Keratinocyte (primary cell): ENCODE measurements around the gene RNASE7. TPM values are rescaled to one million over a fixed set of nuclear protein-coding genes. Genes with fewer than 3 reads are reported as not detected.

Experiments
- DNase-seq: peaks from one replicate; pipeline ENCODE4 v3.0.0-alpha.2; 2011; ENCODE audit warnings: low read depth, missing footprints, low spot score
- FAIRE-seq: peaks from 2 replicates; lab custom pipeline; 2011; peaks lifted over from hg19 to GRCh38; lab: Jason Lieb, UNC
- H2AFZ ChIP-seq: 2 replicates; pipeline ENCODE4 v1.6.0; 2012; ENCODE audit warnings: low read length, control low read depth, inconsistent platforms; ENCODE audit not compliant: control insufficient read depth
- H3K27ac ChIP-seq: 2 replicates; pipeline ENCODE4 v1.5.1; 2011; ENCODE audit warnings: low read length; ENCODE audit not compliant: control insufficient read depth, insufficient read depth
- H3K27me3 ChIP-seq: 3 replicates; pipeline ENCODE4 v1.6.0; 2011; ENCODE audit warnings: low read length; ENCODE audit not compliant: control insufficient read depth, insufficient read depth; ENCODE audit errors: extremely low read depth
- H3K36me3 ChIP-seq, 2 experiments: 2 replicates in 1 of 2; 3 replicates in 1 of 2; pipeline ENCODE4 v1.5.1; 2011; ENCODE audit warnings: low read length in 2 of 2, mild to moderate bottlenecking in 1 of 2; ENCODE audit not compliant: control insufficient read depth in 2 of 2, insufficient read depth in 2 of 2; ENCODE audit errors: extremely low read depth in 1 of 2
- H3K4me1 ChIP-seq: 3 replicates; pipeline ENCODE4 v1.5.1; 2011; ENCODE audit warnings: low read length; ENCODE audit not compliant: control insufficient read depth, insufficient read depth; ENCODE audit errors: extremely low read depth
- H3K4me2 ChIP-seq: 3 replicates; pipeline ENCODE4 v1.6.0; 2011; ENCODE audit warnings: low read depth, low read length; ENCODE audit not compliant: control insufficient read depth, insufficient read depth; ENCODE audit errors: extremely low read depth
- H3K4me3 ChIP-seq, 3 experiments: fragments of 200-600 bp in 1 of 3; sonication (generic) in 1 of 3; 2 replicates in 2 of 3; 3 replicates in 1 of 3; pipeline ENCODE4 v1.5.1; 2011 to 2016; ENCODE audit warnings: low read length in 3 of 3, mild to moderate bottlenecking in 3 of 3, control low read depth in 2 of 3, inconsistent platforms in 1 of 3, low read depth in 1 of 3, mixed read lengths in 1 of 3, mixed run types in 1 of 3, moderate library complexity in 1 of 3; ENCODE audit not compliant: control insufficient read depth in 2 of 3, insufficient read depth in 2 of 3; ENCODE audit errors: extremely low read depth in 1 of 3
- H3K79me2 ChIP-seq: 2 replicates; pipeline ENCODE4 v1.6.0; 2012; ENCODE audit warnings: low read length; ENCODE audit not compliant: control insufficient read depth, insufficient read depth
- H3K9ac ChIP-seq: 3 replicates; pipeline ENCODE4 v1.6.0; 2011; ENCODE audit warnings: low read length; ENCODE audit not compliant: control insufficient read depth, insufficient read depth; ENCODE audit errors: extremely low read depth
- H3K9me1 ChIP-seq: 3 replicates; pipeline ENCODE4 v1.6.0; 2011; ENCODE audit warnings: low read length; ENCODE audit not compliant: control insufficient read depth, insufficient read depth; ENCODE audit errors: extremely low read depth
- H3K9me3 ChIP-seq: 2 replicates; pipeline ENCODE4 v1.5.1; 2012; ENCODE audit warnings: low read depth, low read length; ENCODE audit not compliant: control insufficient read depth
- H4K20me1 ChIP-seq: 3 replicates; pipeline ENCODE4 v1.6.0; 2011; ENCODE audit warnings: low read length; ENCODE audit not compliant: control insufficient read depth, insufficient read depth; ENCODE audit errors: extremely low read depth
- CTCF ChIP-seq, 3 experiments: IDR thresholded peaks in 1 of 3; conservative IDR thresholded peaks in 1 of 3; optimal IDR thresholded peaks in 1 of 3; 2 replicates in 2 of 3; 3 replicates in 1 of 3; pipeline versions ENCODE3 to v1.5.1; 2011; ENCODE audit warnings: low read length in 3 of 3, mild to moderate bottlenecking in 3 of 3, moderate library complexity in 2 of 3, control low read depth in 1 of 3, inconsistent platforms in 1 of 3; ENCODE audit not compliant: insufficient read depth in 2 of 3; ENCODE audit errors: extremely low read depth in 1 of 3
- EZH2 ChIP-seq: IDR thresholded peaks from one replicate; pipeline ENCODE4 v1.6.1; 2012; ENCODE audit warnings: inconsistent platforms, mild to moderate bottlenecking, low read length, moderate library complexity
- dilution Hi-C: fragments of 300-500 bp; cut with MboI; formaldehyde crosslinking; loops from one replicate; pipeline ENCODE4 v1.7.0; 2020; ENCODE audit warnings: low sequenced_read_pairs; ENCODE audit not compliant: extremely low pct_ligation_motif_present
- polyA plus RNA-seq, 5 experiments: library from polyadenylated mRNA; depleted of rRNA in 3 of 5; stranded (reverse) in 3 of 5; stranded (forward) in 1 of 5; unstranded in 1 of 5; fragments of >200 nt; gene quantifications; 1 replicate in 1 of 5; 2 replicates in 3 of 5; 3 replicates in 1 of 5; pipeline versions ENCODE4 v1.2.1 to v1.2.3, GENCODE V29; 2011 to 2012; ENCODE audit warnings: missing spikeins in 2 of 5, low read depth in 1 of 5, low replicate concordance in 1 of 5

RNASE7 gene
- polyA plus RNA-seq, 1 donor (not counting 4 experiments of a cell fraction or from before 2014, with no cell fraction given) = 17.4 TPM

GRCh38 chr14:21014761-21015190 is 27.4 kb upstream of the RNASE7 start:
- H4K20me1 ChIP-seq = no peaks in the 10 kb centered on the region
- no peak overlapping the region for H3K4me3 ChIP-seq
- DNase-seq (peak; percentile 59), FAIRE-seq (peak; percentile 90)
- dilution Hi-C loops = no loop called here
- no peaks in the 10 kb centered on the region for H3K9me1 ChIP-seq
- no peak overlapping the region for H3K27ac ChIP-seq
- H3K9me3 ChIP-seq = no peaks in the 10 kb centered on the region
- H3K79me2 ChIP-seq = no peaks in the 10 kb centered on the region
- no peak overlapping the region for H3K9ac ChIP-seq
- H3K36me3 ChIP-seq = no peaks in the 10 kb centered on the region
- H3K4me2 ChIP-seq = no peak overlapping the region
- H3K4me1 ChIP-seq = no peaks in the 10 kb centered on the region
- no peak overlapping the region for H2AFZ ChIP-seq
- no peaks in the 10 kb centered on the region for H3K27me3 ChIP-seq
- peak; percentile 89 to 92 (median 90) for TF ChIP-seq CTCF (optimal IDR thresholded peaks at IDR 0.05 in 1 of 3, IDR thresholded peaks at IDR 0.05 in 1 of 3, conservative IDR thresholded peaks at IDR 0.05 in 1 of 3; ENCODE audit: extremely low read depth in 1 of 3, insufficient read depth in 2 of 3, low read length in 3 of 3)
- no peak for TF ChIP-seq EZH2

GRCh38 chr14:21015312-21015711 is 26.9 kb upstream of the RNASE7 start:
- Histone ChIP-seq H3K27me3 (no peaks in the 10 kb centered on the region), H3K27ac (no peak overlapping the region), H3K4me1 (no peaks in the 10 kb centered on the region), H3K9ac (no peak overlapping the region), H3K79me2 (no peaks in the 10 kb centered on the region), H3K4me2 (no peak overlapping the region), H4K20me1 (no peaks in the 10 kb centered on the region), H2AFZ (no peak overlapping the region), H3K9me3 (no peaks in the 10 kb centered on the region), H3K4me3 (no peak overlapping the region), H3K36me3 (no peaks in the 10 kb centered on the region), H3K9me1 (no peaks in the 10 kb centered on the region)
- DNase-seq (no peak), FAIRE-seq (no peak)
- no peak for TF ChIP-seq CTCF (optimal IDR thresholded peaks at IDR 0.05 in 1 of 3, IDR thresholded peaks at IDR 0.05 in 1 of 3, conservative IDR thresholded peaks at IDR 0.05 in 1 of 3; ENCODE audit: extremely low read depth in 1 of 3, insufficient read depth in 2 of 3, low read length in 3 of 3)
- no peak for TF ChIP-seq EZH2
- dilution Hi-C loops = no loop called here
